WI38 (cell line): ENCODE data around the gene ZNF23.

Experiments
- H3K4me3 ChIP-seq: 2 replicates; pipeline ENCODE4 v1.5.1; 2011; ENCODE audit warnings: low read depth, mild to moderate bottlenecking, control low read depth, low read length
- TF ChIP-seq, protein P1 (sequence below): IDR thresholded peaks from 2 replicates; pipeline ENCODE4 v1.5.1; 2012; ENCODE audit warnings: low read depth, mild to moderate bottlenecking, control low read depth, low read length

Gene ZNF23

DNA sequence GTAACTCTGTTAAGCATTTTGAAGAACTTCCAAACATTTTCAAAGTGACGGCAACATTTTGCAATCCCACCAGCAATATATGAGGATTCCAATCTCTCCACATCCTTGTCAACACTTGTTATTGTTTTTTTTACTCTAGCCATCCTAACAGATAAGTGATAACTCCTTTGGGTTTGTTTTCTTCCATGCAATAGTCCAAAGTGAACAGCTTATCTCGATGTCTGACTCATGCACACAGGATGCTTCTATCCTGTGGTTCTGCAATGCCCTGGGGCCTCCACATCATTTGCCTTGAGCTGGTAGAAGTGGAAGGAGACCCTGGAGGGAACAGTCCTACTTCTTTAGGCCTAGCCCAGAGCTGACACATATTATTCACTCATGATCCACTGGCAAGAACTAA lies 33.2 kb downstream of the ZNF23 start:
- TF ChIP-seq, protein P1, sequence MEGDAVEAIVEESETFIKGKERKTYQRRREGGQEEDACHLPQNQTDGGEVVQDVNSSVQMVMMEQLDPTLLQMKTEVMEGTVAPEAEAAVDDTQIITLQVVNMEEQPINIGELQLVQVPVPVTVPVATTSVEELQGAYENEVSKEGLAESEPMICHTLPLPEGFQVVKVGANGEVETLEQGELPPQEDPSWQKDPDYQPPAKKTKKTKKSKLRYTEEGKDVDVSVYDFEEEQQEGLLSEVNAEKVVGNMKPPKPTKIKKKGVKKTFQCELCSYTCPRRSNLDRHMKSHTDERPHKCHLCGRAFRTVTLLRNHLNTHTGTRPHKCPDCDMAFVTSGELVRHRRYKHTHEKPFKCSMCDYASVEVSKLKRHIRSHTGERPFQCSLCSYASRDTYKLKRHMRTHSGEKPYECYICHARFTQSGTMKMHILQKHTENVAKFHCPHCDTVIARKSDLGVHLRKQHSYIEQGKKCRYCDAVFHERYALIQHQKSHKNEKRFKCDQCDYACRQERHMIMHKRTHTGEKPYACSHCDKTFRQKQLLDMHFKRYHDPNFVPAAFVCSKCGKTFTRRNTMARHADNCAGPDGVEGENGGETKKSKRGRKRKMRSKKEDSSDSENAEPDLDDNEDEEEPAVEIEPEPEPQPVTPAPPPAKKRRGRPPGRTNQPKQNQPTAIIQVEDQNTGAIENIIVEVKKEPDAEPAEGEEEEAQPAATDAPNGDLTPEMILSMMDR, result no peak
- no peak overlapping the region for H3K4me3 ChIP-seq

DNA sequence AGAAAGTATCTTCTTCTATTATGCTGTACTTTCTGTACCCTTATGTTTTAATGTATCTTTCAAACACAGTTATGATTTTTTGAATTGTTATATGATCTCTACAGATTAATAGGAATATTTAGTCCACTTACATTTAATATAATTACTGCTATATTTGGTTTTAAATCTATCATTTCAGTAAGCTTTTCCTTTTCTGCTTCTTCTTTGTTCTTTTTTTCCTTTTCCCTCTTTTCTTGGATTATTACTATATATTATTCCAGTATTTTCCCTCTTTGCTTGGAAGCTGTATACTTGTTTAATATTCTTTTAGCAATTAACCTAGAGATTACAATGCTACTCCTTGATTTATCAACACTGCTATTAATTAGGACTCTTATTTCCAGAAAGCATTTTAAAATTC lies 33.7 kb downstream of the ZNF23 start:
- H3K4me3 ChIP-seq, result no peak overlapping the region
- TF ChIP-seq, protein P1, result no peak

DNA sequence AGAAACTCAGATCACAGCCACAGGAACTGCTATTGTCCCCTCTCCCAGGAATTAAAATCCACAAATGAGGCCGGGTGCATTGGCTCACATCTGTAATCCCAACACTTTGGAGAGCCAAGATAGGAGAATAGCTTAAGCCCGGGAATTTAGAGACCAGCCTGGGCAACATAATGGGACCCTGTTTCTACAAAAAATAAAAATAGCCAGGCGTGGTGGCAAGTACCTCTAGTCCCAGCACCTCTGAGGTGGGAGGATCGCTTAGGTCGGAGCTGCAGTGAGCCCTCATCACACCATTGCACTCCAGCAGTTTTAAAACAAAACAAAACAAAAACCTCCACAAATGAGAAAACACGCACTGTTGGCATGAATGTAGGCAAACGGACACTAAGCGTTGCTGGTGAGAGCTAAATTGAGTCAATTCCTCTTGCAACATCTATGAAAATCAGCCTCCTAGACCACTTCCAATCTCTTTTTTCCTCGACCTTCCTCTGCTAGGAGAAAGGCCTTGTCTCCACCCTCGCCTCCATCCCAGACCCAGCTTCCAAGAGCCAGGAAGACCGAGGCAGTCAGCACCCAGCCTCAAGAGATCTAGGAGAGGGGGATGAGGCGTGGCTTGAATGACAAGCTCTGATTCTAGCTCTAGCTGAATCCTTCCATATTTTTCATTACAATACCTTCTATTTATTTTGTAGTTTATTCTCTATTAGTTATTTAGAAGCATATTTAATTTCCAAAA lies 35.0 kb downstream of the ZNF23 start:
- no peak overlapping the region for H3K4me3 ChIP-seq
- TF ChIP-seq, protein P1, result no peak

DNA sequence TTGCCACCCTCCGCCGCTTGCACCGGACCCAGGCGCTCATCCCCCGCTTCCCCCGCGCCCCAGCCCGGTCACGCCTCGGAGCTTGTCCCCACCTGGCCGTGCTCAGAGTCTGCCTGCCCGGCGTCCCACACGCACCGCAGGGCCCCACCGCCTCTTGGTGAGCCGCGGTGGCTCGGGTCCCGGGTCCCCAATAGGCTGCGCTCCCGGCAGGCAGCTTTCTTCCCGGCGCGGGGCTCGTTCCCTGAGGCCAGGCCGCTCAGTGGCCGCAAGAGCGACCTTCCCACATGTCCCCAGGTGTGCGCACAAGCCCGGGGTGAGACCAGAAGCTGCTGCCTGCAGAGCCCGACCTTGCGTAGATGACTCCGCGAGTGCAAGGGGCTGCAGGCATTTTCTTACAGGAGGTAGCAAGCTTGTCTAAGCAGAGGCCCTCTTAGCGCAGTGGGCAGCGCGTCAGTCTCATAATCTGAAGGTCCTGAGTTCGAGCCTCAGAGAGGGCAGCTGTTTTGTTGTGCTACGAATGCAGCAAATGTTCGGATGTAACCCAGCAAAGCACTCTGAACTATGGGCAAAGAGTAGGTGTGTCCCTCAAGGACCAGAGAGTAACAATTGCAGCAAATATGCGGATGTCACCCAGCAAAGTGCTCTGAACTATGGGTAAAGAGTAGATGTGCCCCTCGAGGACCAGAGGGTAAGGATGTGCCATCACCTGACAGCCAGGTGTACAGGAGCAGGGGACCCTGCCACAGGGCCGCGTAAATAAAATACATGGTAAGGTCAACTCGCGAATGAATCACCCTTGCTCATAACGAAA lies 35.8 kb downstream of the ZNF23 start:
- H3K4me3 ChIP-seq, result peak overlapping the region; percentile 44; the same call in 1 of the 2 replicates
- TF ChIP-seq, protein P1, result no peak

DNA sequence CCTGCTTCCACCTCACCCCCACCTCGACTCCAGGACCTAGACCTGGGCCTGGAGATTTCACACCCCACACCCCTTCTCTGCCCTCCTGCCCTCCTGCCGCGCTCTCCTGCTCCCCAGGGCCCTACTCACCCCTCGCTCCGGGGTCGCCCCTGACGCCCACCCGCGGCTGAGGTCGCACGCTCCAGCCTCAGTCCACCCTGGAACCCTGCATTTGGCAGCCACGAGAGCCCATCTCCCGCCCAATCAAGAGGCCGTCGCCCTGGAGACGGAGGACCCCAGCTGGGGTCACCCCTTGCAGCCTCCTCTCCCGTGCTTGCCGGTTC lies 36.3 kb downstream of the ZNF23 start:
- TF ChIP-seq, protein P1, result no peak
- H3K4me3 ChIP-seq, result peak overlapping the region; percentile 44; the same call in 1 of the 2 replicates

DNA sequence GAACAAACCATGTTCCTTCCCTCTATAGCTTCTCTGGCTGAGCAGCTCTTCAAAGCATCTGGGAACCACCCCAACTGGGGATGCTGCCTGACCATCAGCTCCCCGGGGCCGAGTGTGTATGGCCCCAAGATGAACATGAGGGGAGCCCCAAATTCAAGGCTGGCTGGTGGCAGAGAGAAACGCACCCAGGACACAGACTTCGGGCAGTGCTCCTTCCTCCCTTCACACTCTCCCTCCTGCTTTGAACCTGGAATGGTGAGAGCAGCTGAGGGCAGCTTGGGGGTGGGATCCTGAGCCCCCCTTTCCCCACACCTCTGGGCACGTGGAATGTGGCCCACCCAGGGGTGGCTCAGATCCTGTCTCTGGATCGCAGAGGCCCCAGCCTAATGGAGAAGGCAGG lies 37.4 kb downstream of the ZNF23 start:
- TF ChIP-seq, protein P1, result no peak

DNA sequence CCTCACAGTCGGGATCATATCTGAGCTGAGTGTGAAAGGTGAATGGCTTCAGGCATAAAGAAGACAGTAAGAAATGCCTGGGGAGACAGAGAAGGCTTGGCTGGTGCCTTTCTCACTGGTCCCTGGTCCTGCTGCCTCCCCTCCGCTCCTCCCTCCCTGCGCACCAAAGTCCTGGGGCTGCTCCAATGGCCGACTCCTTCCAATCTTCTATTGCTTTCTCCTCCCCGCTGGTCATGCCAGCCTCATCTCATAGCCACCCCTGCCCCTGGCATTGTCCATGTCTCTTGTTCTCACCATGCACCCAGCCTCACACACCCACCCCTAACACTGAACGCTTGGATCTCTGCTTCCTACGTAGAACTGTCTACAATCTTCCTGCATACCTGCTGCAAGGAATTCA lies 38.2 kb downstream of the ZNF23 start:
- TF ChIP-seq, protein P1, result no peak
- H3K4me3 ChIP-seq, result no peak overlapping the region

More for the DNA sequence above, 37.4 kb downstream of the ZNF23 start:
- H3K4me3 ChIP-seq, result no peak overlapping the region
